ENCODE measurements around the gene CEP72.
"Not testable (repeated sequence)": the region's sequence is repeated elsewhere in the genome, so short reads cannot be mapped to it uniquely, and the experiment has no call there.

Gene CEP72

DNA sequence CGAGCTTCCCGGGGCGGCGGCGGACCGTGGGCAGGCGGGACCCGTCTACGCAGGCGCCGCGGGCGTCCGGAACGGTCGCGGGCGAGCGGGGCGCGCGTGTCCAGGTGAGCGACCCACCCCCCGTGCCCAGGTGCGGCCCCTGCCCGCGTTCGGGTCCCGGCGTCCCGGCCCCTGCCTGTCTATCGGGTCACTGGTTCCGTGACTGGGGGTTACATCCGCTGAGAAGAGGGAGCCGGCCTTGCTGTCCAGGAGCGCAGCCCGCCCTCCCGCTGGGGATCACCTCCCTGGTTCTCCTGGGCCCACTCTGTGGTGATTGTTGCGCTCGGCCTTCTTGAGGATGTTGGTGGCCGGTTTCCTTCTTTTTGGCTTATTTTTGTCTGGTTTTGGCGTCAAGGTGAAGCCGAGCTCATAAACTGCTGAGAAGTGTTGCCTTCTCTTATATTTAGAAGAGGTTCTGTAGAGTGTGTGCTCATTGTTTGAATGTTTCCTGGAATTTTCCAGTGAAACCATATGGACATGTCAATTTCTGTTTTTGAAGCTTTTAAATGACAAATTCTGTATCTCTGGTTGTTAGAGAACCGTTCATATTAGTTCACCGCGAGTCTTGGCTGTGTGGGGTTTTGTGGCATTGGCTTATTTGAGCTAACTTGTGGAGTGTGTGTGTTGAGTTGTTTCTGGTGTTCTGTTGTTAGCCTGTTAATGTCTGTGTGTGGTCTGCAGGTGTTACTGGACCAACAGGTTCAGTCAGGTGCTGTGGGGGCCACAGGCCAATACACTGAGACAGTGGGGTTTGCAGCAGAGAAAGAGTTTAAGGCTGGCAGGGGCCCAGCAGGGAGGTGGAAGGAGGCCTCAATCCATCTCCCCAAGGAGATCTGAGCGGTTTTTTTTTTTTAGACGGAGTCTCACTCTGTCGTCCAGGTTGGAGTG, 621 bp downstream of the CEP72 start:
- DNase-seq (ENCODE audit: low read depth in 2 of 3, low spot score in 2 of 3) = peak in 2 of 3 experiments; percentile 9 to 12

DNA sequence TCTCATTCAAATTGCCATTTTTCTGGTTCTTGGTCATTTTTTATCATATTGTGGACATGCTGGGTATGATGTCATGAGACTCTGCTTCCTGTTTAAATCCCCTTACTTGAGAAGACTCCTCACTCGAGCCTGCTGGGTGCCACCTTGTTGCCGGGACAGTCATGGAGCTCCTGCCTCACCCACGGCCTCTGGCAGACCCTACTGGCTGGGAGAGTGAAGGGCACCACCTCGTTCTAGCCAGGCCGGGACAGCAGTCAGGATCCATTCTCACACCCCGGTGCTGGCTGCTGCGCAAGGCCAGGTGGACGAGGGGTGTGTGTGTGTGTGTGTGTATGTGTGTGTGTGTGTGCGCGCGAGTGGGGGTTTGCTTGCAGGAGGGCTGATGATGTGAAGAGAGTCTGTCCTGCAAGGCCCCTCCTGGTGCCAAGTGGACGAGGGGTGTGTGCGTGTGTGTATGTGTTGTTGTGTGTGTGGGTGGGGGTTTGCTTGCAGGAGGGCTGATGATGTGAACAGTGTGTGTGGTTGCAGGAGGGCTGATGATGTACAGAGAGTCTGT, 4.4 kb downstream of the CEP72 start:
- no peak for DNase-seq (ENCODE audit: low read depth in 2 of 3, low spot score in 2 of 3)

DNA sequence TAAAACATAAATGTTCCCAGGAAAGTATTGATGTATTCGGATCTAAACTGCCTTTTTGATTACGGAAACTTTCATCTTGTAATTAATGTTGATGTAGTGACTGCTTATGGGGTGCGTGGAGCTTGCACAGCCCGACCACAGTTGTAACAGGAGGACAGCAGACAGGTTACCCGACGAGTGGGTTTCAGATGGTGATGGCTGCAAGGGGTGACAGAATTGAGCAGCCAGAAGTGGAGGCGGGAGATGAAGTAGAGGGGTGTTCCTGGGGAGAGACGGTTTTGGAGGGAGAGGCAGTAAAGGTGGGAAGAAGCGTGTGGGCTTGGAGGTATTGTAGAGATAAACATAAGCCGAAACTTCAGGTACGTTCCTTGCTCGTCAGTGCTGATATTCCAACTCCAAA, 5.8 kb downstream of the CEP72 start:
- DNase-seq (ENCODE audit: low read depth in 2 of 3, low spot score in 2 of 3) = no peak

DNA sequence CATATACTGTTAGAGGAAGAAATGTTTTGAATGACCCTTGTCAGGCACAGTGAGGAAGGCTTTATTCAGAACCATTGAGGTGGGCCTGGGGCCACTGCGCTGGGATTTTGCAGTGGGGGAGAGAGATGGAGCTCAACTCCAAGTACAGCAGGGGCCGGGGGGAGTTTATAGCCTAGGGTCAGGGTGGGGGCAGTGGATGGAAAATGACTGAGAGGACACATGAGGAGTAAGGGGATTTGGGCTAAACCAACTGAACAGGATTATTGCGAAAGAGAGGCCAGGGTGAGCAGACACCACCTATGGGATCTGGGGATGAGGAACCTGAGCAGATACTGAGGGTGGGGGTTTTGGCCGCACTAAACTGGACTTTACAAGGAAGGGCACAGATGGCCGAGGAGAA, 6.3 kb downstream of the CEP72 start:
- DNase-seq (ENCODE audit: low read depth in 2 of 3, low spot score in 2 of 3) = no peak

DNA sequence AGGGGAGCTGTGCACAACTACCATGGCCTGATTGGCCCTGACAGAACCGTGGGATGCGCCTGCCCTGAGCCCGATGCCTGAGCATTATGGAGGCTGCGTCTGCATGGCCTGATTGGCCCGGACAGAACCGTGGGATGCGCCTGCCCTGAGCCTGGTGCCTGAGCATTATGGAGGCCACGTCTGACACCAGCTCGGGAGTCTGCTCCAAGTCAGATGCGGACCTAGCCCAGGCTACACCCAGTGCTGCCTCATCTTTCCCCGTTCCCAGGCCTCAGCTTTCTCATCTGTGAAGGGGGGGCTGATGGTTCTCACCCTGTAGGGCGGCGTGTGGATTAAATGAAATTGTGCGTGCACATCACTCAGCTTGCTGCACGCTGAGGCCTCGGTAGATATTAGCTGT, 7.3 kb downstream of the CEP72 start:
- no peak for DNase-seq (ENCODE audit: low read depth in 2 of 3, low spot score in 2 of 3)

DNA sequence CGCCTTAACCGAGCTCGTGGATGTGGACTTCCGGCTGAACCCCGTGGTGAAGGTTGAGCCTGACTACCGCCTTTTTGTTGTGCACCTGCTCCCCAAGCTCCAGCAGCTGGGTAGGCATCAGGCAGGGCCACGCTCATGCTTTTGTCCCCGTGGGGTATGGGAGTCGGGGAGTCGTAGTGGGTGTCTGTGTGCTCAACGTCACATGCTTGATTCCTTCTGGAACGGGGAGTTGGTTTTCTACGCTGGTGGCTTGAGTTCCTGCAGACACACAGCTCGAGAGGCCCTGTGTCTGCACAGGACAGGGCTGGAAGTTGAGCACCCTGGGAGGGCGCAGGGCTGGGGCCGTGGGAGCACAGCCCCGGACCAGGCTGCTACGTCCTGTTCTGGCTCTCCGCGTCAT, 8.0 kb downstream of the CEP72 start:
- DNase-seq (ENCODE audit: low read depth in 2 of 3, low spot score in 2 of 3) = no peak

DNA sequence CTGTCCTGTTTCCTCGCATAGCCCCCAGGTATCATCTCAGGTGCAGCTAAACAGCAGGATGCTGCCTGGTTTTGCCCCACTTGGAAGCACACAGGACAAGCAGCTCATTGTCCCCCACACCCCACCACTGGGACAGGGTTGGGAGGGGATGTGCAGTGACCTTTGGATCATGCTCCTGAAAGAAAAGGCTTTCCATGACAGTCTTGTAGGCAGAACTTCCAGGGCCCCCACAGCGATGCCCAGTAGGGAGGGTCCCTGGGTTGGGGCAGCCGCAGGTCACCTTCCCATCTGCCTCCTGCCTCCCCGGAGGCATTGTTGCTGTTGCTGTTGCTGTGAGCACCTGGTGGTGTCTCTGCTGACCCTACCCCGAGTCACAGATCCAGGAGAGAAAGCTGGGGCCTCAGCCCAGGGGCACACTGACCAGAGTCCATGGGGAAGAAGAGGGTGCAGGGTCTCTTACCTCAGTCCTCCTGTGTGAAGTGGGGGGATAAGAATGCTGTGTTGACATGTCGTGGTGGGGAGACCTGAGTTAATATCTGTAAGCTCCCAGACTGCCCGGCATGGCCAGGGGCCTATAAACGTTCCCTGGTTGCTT, 8.5 kb downstream of the CEP72 start:
- no peak for DNase-seq (ENCODE audit: low read depth in 2 of 3, low spot score in 2 of 3)

DNA sequence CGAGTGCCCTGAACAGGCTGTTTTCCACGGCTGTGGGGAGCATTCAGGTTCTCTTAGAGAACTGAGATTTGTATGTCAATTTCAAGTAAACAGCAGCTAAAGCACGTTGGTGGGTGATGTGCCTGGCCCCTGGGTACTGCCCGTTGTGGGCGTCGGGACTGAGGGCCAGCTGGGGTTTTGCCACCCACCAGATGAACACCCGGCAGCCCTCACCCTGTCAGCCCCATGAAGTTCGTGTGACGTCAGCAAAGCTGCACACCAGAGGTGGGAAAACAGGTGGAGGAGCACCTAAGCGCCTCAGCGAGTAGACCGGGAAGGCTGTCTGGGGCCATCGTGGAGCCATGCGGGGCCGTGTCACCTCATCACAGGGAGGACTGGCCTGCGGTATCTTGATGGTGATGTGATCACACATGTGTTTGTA, 9.2 kb downstream of the CEP72 start:
- no peak for DNase-seq (ENCODE audit: low read depth in 2 of 3, low spot score in 2 of 3)

DNA sequence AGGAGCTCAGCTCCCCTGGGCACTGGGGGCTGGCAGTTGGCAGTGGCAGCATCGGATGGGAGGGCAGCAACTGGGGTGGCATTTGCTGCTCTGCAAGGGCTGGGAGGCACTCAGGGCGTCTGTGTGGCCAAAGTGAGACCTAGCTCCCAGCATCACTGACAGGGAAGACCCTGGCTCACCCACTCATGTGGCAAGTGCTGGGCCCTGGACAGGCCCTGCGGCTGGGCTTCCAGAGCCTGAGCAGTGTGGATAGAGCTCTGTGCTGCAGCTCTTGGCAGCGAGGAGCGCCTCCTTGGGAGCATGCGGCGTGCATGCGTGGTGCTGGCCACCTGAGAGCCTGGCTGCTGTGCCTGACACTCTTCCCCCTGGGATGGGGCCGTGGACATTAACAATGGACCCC, 10.2 kb downstream of the CEP72 start:
- DNase-seq (ENCODE audit: low read depth in 2 of 3, low spot score in 2 of 3) = no peak

DNA sequence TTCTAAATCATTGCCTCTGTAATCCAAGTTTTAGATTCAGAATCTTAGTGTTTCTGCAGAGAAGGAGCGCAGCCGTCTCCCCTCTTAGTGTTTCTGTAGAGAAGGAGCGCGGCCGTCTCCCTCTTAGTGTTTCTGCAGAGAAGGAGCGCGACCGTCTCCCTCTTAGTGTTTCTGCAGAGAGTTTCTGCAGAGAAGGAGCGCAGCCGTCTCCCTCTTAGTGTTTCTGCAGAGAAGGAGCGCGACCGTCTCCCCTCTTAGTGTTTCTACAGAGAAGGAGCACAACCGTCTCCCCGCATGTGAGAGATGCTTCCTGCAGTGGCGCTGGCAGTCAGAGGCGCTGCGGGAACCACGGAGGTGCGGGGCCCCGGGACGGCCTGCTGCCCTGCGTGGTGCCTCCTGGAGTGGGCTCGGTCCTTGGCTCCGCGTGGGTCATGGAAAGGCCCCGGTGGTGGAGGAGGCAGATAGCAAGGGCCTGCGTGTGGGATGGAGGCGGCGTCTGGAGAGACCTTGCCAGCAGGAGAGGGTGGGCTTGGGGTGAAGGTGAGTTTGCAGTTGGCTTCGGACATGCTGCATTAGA, 10.9 kb downstream of the CEP72 start:
- no peak for DNase-seq (ENCODE audit: low read depth in 2 of 3, low spot score in 2 of 3)

DNA sequence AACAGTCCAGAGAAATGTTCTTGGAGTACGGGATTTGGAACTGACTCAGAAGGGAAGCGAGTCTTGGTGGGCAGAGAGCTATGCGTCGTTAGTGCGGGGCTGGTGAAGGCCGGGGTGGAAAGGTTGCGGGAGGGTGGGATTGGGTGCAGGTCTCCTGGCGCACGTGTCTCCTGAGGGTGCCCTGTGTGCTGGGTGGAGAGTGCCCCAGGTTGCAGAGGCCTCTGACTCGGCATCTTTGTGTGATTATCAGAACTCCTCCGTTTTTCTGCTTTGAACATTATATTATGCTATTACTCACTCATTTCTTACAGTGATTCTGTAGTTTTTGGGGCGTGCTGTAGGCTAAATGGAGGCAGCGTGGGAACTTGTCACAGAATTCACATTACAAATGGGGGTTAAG, 11.4 kb downstream of the CEP72 start:
- DNase-seq (ENCODE audit: low read depth in 2 of 3, low spot score in 2 of 3) = no peak

DNA sequence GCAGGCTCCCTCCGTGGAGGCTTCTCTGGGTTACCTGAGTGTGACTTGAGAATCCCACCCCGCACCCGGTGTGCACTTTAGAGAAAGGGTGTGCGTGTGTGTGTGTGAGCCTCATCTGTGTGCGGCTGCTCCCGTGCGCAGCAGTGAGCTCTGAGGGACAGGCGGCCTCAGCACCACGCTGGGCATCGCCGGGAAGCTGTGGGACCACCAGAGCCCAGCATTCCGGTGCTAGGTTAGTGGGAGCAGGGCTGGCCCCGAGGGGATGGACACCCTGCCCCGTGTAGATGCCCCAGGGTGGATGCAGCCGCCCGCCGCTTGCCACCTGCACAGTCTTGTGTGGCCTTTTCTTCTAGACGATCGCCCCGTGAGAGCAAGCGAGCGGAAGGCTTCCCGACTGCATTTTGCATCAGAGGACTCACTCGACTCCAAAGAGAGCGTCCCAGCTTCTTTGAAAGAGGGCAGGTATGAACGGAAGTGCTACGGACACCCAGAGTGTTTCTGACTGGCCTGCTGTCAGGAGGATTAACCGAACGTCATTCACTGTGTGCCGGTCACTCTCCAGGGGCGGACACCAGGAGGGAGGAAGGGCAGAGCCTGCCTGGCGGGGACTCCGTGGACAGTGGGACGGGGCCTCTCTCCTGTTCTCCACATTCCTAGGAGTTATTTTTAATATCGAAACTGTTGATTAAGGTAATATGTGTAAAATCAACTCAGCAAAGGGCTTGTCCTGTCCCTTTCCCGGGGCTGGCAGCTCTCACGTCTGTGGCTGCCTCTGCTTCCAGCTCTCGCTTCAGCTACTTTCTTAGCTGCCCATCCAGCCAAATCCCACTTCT, 12.2 kb downstream of the CEP72 start:
- DNase-seq (ENCODE audit: low read depth in 2 of 3, low spot score in 2 of 3) = no peak

DNA sequence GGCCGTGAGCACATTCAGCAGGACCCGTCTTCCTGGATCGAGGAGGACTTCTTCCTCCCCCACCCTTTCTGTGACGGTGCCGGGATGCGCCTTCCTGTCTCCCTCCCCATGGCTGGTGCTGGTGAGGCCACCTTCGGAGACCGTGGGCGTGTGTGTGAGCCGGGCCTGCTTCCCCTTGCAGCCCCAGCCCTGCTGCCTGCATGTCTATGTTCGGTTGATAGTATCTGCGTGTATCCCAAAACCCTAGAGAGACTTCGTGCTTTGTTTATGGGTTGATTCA, 12.8 kb downstream of the CEP72 start:
- DNase-seq (ENCODE audit: low read depth in 2 of 3, low spot score in 2 of 3) = no peak

DNA sequence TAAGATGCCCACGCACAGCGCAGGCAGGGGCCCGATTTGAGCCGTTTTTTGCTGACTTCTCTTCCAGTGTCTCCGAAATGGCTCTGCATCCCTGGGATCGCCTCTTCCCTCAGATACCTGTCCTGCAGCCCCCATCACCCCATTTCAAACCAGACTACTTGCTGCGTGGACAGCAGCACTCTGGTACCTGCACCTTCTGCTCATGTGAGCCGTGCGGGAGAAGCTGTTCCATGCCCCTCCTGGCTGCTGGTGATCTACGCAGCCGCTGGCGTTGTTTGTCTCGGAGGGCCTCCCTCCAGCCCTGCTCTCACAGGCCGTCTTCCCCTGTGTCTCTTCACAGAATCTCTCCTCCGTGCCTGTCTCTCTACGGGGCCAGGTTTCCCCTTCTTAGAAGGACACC, 13.4 kb downstream of the CEP72 start:
- no peak for DNase-seq (ENCODE audit: low read depth in 2 of 3, low spot score in 2 of 3)

DNA sequence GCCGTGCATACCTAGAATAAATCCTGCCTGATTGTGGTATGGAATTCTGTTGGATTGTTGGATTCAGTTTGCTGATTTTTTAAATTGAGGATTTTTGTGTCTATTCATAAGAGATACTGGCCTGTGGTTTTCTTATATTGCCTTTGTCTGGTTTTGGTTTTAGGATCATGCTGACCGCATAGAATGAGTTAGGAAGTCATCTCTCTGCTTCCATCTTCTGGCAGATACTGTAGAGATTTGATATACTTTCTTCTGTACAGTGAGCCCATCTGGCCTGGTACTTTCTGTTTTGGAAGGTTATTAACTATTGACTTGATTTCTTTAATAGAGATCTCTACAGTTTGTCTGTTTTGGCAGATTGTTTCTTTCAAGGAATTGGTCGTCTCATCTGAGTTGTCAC, 14.7 kb downstream of the CEP72 start:
- DNase-seq (ENCODE audit: low read depth in 2 of 3, low spot score in 2 of 3) = no peak

DNA sequence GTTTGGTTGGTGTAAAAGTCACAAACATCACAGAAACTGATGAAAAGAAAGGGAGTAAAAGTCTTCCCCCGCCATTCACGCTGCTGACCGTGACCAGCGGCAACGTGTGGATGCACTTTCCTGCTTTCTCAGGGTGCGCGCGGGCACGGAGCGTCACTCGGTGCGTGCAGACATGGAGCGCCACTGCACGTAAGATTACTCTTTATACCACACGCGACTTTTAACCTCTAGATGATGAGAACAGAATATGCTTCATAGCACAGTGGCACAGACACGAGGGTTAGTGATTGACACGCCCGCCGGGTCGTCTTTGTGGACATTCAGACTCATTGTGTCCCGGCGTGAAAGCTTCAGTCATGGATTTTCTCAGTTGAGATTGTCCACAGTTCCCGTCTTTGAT, 15.7 kb downstream of the CEP72 start:
- DNase-seq (ENCODE audit: low read depth in 2 of 3, low spot score in 2 of 3) = no peak

DNA sequence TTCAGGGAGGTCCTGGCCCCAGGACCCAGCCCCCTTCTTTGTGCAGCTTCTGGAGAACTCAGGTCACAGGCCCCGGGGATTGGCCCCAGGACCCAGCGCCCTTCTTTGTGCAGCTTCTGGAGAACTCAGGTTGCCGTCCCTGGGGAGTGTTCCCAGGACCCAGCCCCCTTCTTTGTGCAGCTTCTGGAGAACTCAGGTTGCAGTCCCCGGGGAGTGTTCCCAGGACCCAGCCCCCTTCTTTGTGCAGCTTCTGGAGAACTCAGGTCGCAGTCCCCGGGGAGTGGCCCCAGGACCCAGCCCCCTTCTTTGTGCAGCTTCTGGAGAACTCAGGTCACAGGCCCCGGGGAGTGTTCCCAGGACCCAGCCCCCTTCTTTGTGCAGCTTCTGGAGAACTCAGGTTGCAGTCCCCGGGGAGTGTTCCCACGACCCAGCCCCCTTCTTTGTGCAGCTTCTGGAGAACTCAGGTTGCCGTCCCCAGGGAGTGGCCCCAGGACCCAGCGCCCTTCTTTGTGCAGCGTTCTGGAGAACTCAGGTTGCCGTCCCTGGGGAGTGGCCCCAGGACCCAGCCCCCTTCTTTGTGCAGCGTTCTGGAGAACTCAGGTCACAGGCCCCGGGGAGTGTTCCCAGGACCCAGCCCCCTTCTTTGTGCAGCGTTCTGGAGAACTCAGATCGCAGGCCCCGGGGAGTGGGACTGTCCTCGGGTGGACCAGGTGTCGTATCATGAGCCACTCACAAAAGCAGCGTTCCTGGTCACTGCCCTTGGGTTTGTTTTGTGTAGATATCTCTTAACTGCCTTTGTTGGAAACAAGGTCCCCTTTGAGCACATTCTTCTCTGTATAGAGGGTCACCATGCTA, 16.4 kb downstream of the CEP72 start:
- not testable (repeated sequence) for DNase-seq (ENCODE audit: low read depth in 2 of 3, low spot score in 2 of 3)

DNA sequence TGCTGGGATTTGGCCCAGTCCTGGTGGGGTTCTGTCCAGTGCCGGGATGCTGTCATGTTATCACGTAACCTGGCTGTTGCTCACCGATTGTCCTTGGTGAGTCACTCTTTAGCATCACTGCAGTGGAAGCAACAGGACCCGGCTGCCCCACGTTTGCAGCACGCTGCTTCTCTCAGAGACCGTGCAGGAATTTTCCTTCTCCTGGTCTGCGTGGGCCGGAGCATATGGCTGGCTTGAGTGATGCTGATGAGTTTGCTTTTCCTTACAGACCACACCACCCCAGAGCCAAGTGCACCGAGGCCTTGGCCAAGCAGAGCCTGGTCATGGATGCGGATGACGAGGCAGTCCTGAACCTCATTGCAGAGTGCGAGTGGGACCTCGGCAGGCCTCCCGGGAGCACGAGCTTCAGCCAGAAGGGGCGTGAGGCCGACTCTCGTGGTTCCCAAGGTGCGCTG, 21.4 kb downstream of the CEP72 start:
- DNase-seq (ENCODE audit: low read depth in 2 of 3, low spot score in 2 of 3) = no peak

DNA sequence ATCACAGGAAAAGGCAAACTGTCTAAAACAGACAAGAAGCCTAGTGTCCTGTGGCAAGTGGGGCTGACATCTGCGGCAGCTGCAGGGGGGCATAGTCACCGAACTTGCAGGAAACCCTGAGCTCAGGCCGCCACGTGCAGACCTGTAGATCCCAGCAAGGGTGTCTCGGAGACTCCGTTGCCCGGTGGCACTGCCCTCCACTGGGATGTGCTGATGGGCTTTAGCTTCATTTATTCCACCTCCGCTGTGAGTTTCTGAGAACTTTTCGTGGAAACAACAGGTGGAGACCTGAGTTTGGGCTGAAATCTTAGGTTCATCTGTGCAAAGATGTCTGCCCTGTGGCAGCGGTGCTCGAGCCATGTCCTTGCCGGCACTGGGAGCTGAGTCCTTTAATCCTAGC, 22.1 kb downstream of the CEP72 start:
- DNase-seq (ENCODE audit: low read depth in 2 of 3, low spot score in 2 of 3) = no peak

DNA sequence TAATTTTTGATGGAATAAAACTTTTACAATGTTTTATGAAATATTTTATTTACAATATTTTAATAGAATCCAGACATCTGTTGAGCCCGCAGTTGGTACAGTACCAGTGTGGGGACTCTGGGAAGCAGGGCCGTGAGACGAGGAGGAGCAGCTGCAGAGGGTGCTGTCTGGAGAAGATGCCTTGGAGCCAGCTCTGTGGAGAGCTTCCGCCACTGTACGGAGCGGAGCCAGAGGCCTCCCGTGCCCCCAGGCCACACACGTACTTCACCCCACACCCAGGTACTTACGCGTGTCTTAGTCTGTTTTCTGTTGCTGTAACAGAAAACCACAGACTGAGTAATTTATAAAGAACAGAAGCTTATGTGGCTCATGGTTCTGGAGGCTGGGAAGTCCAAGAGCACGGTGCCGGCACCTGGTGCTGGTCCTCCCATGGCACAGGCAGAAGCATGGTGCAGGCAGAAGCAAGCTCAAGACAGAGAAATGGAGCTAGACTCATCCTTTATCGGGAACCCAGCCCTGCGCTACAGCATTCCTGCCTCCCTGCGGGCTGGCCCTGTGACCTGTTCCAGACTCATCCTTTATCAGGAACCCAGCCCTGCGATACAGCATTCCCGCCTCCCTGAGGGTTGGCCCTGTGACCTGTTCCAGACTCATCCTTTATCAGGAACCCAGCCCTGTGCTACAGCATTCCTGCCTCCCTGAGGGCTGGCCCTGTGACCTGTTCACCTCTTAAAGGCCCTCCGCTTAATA, 23.3 kb downstream of the CEP72 start:
- DNase-seq (ENCODE audit: low read depth in 2 of 3, low spot score in 2 of 3) = no peak
